HUES6 (cell line): Measurements from ENCODE around the gene OR6J1.

Experiments
- H3K27ac ChIP-seq: 2 replicates; pipeline ENCODE4 v1.7.0; 2013; ENCODE audit warnings: low read depth, mild to moderate bottlenecking, low read length, inconsistent platforms
- H3K27me3 ChIP-seq: 2 replicates; pipeline ENCODE4 v1.6.1; 2013; ENCODE audit warnings: low read length; ENCODE audit not compliant: control insufficient read depth, insufficient read depth
- H3K36me3 ChIP-seq: 2 replicates; pipeline ENCODE4 v1.6.1; 2013; ENCODE audit warnings: low read length; ENCODE audit not compliant: control insufficient read depth, insufficient read depth
- H3K4me1 ChIP-seq: 2 replicates; pipeline ENCODE4 v1.6.1; 2013; ENCODE audit warnings: low read length; ENCODE audit not compliant: control insufficient read depth, insufficient read depth
- H3K4me3 ChIP-seq: 2 replicates; pipeline ENCODE4 v1.5.1; 2013; ENCODE audit warnings: low read depth, low read length
- H3K9ac ChIP-seq: one replicate; pipeline ENCODE4 v1.6.1; 2013; ENCODE audit warnings: mild to moderate bottlenecking, low read length
- H3K9me3 ChIP-seq: 2 replicates; pipeline ENCODE4 v1.6.1; 2013; ENCODE audit warnings: low read depth, low read length; ENCODE audit not compliant: control insufficient read depth, insufficient read depth

The OR6J1 gene

DNA sequence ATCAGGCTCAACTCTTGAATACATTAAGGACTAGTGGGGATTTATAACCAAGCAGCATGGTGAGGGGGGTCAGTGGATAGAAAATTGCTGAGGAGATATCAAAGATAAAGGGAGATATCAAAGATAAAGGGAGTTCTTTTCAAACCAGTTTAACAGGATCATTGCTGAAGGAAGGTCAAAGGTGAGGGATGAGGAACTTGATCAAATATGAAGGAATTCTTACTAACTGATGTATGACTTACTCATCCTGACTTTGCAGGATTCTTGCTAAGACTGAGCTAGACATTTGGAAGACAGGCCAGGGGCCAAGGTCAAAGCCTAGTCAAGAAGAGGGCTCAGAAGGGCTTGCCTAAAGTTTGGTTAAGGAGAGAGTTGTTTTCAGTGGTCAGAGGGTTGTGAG lies 41.3 kb downstream of the OR6J1 start:
- no peak overlapping the region for H3K4me3 ChIP-seq
- no peaks in the 10 kb centered on the region for H3K9me3 ChIP-seq
- H3K27ac ChIP-seq = no peak overlapping the region
- H3K9ac ChIP-seq = no peak overlapping the region
- no peaks in the 10 kb centered on the region for H3K27me3 ChIP-seq
- peaks cover 67% of the 10 kb centered on the region for H3K36me3 ChIP-seq
- H3K4me1 ChIP-seq = peaks cover 8% of the 10 kb centered on the region; the same call in 1 of the 2 replicates

DNA sequence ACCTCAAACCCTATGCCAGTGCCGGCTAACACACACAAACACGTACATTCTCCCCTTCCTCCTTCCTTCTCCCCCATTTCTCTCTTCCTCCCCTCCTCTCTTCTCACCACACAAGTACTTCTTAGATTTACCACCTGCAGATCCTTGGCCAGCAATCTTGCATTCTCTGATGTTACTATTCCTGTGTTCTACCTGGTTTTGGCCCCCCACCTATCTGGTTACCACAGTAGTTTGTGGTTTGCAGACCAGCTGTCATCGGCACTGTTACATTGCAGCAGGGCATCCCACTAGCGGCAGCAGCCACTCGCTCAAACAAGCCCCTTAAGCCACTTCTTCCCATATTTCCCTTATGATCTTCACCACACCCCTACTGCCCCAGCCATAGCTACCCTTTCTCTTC lies 42.2 kb downstream of the OR6J1 start:
- no peaks in the 10 kb centered on the region for H3K27me3 ChIP-seq
- no peak overlapping the region for H3K4me3 ChIP-seq
- H3K36me3 ChIP-seq = peaks cover 58% of the 10 kb centered on the region
- H3K4me1 ChIP-seq = peaks cover 16% of the 10 kb centered on the region
- H3K27ac ChIP-seq = no peak overlapping the region
- no peak overlapping the region for H3K9ac ChIP-seq
- H3K9me3 ChIP-seq = no peaks in the 10 kb centered on the region

DNA sequence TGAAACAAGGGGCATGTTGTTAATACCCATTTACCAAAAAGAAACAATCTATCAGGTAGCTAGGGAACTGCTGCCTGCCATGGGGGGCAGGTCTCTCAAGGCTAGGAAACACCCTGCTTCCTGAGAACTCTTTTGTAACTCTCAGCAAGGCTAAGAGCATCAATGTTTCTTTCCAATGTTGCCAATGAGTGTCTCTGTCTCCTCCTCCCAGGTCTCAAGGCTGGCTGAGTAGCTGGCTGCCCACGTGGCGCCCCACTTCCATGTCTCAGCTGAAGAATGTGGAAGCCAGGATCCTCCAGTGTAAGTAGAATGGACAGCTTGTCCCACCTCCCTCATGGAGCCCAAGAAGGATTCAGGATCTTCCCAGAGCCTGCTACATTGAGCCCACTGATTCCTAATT lies 42.7 kb downstream of the OR6J1 start:
- Histone ChIP-seq H3K4me1 (peaks cover 16% of the 10 kb centered on the region), H3K36me3 (peaks cover 53% of the 10 kb centered on the region), H3K9ac (no peak overlapping the region), H3K27ac (no peak overlapping the region), H3K4me3 (no peak overlapping the region), H3K9me3 (no peaks in the 10 kb centered on the region), H3K27me3 (no peaks in the 10 kb centered on the region)

DNA sequence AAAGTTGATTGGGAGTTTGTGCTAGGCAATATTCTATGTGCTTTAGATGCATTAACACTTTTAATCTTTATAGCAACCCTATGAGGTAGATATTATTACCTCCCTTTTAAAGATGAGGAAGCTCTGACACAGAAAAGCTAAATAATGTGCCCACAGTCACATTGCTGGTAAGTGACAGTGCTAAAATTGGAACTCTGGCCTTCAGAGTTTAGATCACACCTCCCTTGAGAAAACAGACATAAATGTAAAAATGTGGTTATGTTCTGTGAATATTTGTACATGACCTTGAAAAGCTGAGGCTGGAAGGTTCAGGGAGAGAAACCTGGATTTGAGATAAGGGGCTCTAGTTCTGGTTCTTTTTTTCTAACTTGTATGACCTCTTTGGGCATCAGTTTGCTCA lies 44.1 kb downstream of the OR6J1 start:
- no peak overlapping the region for H3K9ac ChIP-seq
- no peak overlapping the region for H3K27ac ChIP-seq

DNA sequence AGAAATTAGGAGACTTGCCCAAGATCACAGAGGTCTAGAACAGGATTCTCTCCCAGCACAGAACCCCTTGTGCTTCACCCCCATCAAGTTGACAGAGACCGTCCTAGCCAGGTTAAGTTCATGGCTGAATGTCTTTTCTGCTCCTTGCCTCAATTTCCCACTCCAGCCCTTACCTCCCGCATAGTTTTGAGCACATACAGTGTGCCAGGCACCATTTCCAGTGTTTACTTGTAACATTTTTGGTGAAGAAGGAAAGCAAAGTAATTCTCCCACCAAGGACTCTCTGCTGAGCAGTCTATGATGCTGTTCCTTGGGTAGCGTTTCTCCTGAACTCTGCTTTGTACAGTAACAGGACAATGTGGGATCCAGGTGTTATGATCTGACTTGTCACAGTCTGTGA lies 44.8 kb downstream of the OR6J1 start:
- H3K36me3 ChIP-seq = peaks cover 32% of the 10 kb centered on the region
- peak overlapping the region; percentile 88 for H3K4me3 ChIP-seq
- H3K9me3 ChIP-seq = no peaks in the 10 kb centered on the region
- no peaks in the 10 kb centered on the region for H3K27me3 ChIP-seq
- H3K27ac ChIP-seq = no peak overlapping the region
- H3K4me1 ChIP-seq = peaks cover 16% of the 10 kb centered on the region
- H3K9ac ChIP-seq = peak overlapping the region; percentile 68

More for the DNA sequence above, 44.1 kb downstream of the OR6J1 start:
- H3K4me3 ChIP-seq = no peak overlapping the region; the same call in 1 of the 2 replicates
- no peaks in the 10 kb centered on the region for H3K27me3 ChIP-seq
- H3K36me3 ChIP-seq = peaks cover 39% of the 10 kb centered on the region
- H3K9me3 ChIP-seq = no peaks in the 10 kb centered on the region
- peaks cover 16% of the 10 kb centered on the region for H3K4me1 ChIP-seq

DNA sequence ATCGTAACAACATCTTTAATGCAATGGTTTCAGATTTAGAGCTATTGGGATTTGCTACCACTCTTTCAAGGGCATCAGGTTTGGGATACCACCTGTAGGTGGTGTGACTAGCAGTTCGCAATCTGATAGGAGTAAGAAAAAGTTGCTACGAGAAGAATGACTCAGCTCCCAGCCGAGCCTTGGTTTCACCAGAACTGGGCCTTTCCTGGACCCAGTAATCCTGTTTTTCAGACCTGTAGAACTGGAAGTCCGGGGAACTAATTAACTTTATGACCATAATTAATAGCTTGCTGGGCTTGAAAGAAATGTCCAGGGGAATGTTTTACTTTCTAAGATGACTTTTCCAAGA lies 45.3 kb downstream of the OR6J1 start:
- Histone ChIP-seq H3K27me3 (no peaks in the 10 kb centered on the region), H3K4me1 (peaks cover 16% of the 10 kb centered on the region), H3K9ac (peak overlapping the region; percentile 68), H3K9me3 (no peaks in the 10 kb centered on the region), H3K4me3 (peak overlapping the region; percentile 88), H3K27ac (no peak overlapping the region; the same call in 1 of the 2 replicates), H3K36me3 (peaks cover 29% of the 10 kb centered on the region)

DNA sequence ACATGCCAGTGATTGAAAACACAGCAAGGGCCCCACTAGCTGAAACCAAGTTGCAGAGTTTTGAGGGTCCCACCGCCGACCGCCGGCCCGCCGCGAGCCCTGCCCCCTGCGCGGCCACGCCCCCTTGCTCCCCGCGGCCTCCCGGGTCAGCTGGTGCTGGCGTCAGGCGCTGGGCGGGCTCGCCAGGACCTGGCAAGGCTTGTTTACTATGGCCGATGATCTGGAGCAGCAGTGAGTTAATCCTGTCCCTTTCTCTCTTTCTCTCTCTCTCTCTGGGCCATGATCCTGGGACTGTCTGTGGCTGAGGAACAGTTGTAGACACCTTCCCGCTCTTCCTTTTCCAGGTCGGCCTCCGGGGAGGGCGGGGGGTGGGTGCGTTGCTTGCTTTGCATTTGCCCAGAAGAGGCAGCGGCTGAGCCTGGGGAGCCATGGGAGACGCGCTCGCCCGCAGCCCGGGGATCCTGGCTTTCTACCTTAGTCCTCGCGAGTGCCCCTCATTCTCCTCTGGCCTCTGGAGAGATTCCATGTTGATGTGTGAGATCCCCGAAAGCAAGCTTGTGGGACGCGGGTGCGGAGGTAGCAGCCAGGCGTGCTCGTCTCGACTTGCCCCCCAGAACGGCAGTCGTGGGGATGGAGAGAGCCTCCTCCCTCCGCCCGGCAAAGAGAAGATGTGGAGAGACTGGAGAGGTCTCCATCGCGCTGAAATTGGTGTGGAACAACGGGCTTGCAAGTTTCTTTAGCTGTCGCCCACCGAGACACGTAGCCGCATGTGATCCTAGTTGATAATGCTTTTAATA lies 45.9 kb downstream of the OR6J1 start, which contains the start of gene ABHD4:
Gene ABHD4 (plus strand): TSS at position 202 of the 797 bp plus-strand sequence. CDS start 7 bp downstream, at position 209.
- H3K36me3 ChIP-seq = peaks cover 24% of the 10 kb centered on the region
- peaks cover 16% of the 10 kb centered on the region for H3K4me1 ChIP-seq
- H3K9ac ChIP-seq = peak within 1 kb of the TSS; percentile 68
- no peaks in the 10 kb centered on the region for H3K9me3 ChIP-seq
- no peaks in the 10 kb centered on the region for H3K27me3 ChIP-seq
- H3K27ac ChIP-seq = peak within 1 kb of the TSS; percentile 33; the same call in 1 of the 2 replicates
- H3K4me3 ChIP-seq = peak within 1 kb of the TSS; percentile 88

DNA sequence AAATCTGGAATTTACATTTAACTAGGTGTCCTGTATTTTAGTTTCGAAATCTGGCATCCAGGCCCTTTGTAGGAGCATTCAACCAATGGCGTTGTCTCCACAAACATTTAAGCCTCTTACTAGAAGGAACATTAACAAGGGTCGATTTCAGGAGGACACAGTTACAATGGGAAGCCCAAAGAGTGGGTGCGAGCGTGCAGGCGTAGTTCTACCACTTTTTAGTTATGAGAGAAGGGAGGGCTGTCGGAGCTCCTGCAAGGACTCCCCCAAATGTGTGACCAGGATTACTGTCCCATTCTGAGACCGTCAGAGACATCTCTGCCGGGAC lies 46.4 kb downstream of the OR6J1 start:
- no peaks in the 10 kb centered on the region for H3K27me3 ChIP-seq

DNA sequence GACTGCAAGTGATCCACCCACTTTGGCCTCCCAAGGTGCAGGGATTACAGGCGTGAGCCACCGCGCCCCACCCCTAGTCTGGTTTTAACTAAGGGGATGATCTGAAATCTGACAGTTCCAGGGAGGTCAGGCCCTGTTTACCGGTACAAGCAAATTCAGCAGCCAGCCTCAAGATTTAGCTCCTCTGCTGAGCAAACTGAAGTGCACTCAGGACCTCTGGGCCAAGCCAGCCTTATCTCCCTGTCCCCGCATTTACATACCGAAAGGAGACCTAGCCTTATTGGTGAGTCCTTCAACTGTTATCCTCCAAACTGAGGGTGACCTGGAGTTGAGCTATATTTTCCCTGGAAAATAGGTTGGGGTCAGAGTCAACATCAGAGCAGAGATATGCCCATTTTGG lies 46.9 kb downstream of the OR6J1 start:
- Histone ChIP-seq H3K4me3 (peak overlapping the region; percentile 88), H3K27ac (no peak overlapping the region), H3K9ac (no peak overlapping the region)

More for the DNA sequence above, 46.4 kb downstream of the OR6J1 start:
- H3K4me3 ChIP-seq = peak overlapping the region; percentile 88
- H3K27ac ChIP-seq = 0 out of 2 replicates have a peak overlapping the region, but pooled peaks have one; percentile 33
- H3K9ac ChIP-seq = peak overlapping the region; percentile 68
- peaks cover 18% of the 10 kb centered on the region for H3K36me3 ChIP-seq
- H3K9me3 ChIP-seq = no peaks in the 10 kb centered on the region
- peaks cover 20% of the 10 kb centered on the region for H3K4me1 ChIP-seq

DNA sequence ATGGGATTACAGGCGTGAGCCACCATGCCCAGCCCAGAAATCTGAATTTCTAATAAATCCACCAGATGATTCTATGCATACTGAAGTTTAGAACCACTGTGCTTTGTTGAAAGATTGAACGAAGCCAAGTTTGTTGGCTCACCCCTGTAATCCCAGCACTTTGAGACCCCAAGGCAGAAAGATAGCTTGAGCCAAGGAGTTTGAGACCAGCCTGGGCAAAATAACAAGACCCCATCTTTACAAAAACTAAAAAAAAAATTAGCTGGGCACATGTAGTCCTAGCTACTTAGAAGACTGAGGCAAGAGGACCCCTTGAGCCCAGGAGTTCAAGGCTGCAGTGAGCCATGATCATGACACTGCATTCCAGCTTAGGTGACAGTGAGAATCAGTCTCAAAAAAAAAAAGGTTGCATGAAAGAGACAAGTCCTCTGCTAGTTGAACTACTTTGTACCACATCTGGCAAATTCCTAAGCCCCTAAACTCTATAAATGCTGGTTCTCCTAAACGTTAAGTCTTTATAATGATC lies 47.7 kb downstream of the OR6J1 start:
- Histone ChIP-seq H3K36me3 (peaks cover 5% of the 10 kb centered on the region), H3K27ac (no peak overlapping the region), H3K4me3 (no peak overlapping the region), H3K27me3 (no peaks in the 10 kb centered on the region), H3K9ac (no peak overlapping the region), H3K4me1 (peaks cover 27% of the 10 kb centered on the region), H3K9me3 (no peaks in the 10 kb centered on the region)

More for the DNA sequence above, 46.9 kb downstream of the OR6J1 start:
- peaks cover 13% of the 10 kb centered on the region for H3K36me3 ChIP-seq
- H3K4me1 ChIP-seq = peaks cover 24% of the 10 kb centered on the region
- H3K27me3 ChIP-seq = no peaks in the 10 kb centered on the region
- no peaks in the 10 kb centered on the region for H3K9me3 ChIP-seq

DNA sequence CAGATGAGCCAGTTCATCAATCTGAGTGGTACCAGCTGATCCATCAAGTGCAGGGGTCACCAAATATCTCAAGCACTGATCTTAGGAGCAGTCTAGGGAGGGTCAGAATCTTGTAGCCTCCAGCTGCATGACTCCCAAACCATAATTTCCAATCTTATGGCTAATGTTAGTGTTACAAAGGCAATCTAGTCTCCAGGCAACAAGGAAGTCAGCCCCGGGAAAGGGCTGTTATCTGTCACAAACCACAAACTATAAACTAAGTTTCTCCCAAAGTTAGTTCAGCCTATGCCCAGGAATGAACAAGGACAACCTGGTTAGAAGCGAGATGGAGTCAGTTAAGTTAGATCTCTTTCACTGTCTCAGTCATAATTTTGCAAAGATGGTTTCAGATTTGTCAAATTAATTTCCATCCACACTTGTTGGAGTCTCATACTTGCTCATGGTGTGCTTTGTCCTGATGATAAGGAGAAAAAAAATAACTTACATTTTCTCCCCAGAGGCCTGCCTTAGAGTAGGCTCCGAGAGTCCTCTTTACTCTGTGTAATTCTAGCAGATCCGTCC lies 49.9 kb downstream of the OR6J1 start:
- no peaks in the 10 kb centered on the region for H3K9me3 ChIP-seq
- H3K9ac ChIP-seq = no peak overlapping the region
- H3K4me3 ChIP-seq = no peak overlapping the region
- H3K4me1 ChIP-seq = peaks cover 22% of the 10 kb centered on the region
- H3K27me3 ChIP-seq = no peaks in the 10 kb centered on the region
- H3K27ac ChIP-seq = no peak overlapping the region
- no peaks in the 10 kb centered on the region for H3K36me3 ChIP-seq
